NCI-H1694 (cell line): ENCODE results near the gene FBXO9.
"Not testable (repeated sequence)": the region's sequence is repeated elsewhere in the genome, so short reads cannot be mapped to it uniquely, and the experiment has no call there.

Experiments used
- DNase-seq: peaks from one replicate; lab custom pipeline; 2025; lab: John Stamatoyannopoulos, UW

The FBXO9 gene

DNA sequence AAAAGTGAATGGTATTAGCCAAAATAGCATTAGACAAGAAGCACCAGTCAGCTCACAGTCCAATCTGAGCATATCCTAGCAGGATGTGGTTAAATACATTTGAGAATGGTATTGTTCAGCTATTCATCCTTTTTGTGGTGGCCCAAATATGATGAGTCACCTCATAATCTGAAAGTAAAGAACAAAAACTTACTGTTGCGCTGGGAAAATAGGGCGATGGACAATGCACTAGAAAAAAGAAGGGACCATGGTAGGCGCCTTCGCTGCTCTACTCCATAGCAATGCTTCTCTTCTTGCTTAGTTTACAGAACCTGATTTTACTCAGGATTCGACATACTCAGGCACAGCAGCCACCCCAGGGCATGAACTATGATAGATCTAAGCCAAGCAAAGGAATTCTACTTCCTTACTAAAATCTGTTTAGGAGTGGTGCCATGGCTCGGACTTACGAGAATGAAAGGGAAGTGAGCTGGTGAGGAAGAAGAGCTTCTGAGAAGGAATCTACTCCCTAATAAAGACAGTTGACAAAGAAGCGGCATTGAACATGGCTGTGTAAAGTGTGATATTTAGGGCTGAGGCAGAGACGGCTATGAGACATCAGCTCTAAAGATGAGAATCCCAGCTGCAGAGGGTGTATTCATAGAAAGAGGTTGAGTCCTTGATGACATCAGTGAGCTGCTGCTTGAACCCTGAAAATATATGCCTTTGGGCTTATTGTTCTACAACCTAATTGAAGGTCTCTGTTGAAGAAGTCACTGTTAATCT is 16.6 kb upstream of the FBXO9 start:
- DNase-seq = no peak

DNA sequence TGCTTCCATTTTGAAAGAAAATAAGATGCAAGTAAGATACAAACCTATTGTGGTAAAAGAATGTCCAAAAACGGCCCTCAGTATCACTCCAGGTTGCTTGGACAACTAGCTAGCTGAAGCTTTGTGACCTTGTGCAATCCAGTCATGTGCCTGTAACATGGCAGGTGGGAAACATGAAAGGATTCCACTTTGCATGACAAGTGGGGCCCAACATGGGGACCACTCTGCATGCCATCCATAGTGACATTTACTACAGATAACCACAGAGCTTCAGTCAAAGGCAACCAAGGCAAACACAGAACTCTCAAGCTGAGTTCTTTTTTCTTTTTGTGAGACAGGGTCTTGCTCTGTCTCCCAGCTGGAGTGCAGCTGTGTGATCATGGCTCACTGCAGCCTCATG is 15.8 kb upstream of the FBXO9 start:
- no peak for DNase-seq

DNA sequence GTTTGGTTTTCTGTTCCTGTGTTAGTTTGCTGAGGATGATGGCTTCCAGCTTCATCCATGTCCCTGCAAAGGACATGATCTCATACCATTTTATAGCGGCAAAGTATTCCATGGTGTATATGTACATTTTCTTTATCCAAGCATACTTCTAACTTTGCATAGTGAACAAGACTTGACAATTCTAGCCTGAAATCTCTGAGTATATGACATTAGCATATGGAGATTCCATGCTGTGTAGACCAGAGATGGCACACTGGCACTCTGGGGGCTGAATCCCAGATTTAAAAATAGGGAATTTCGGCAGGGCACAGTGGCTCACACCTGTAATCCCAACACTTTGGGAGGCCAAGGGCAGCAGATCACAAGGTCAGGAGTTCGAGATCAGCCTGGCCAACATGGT is 13.1 kb upstream of the FBXO9 start:
- DNase-seq = not testable (repeated sequence)

DNA sequence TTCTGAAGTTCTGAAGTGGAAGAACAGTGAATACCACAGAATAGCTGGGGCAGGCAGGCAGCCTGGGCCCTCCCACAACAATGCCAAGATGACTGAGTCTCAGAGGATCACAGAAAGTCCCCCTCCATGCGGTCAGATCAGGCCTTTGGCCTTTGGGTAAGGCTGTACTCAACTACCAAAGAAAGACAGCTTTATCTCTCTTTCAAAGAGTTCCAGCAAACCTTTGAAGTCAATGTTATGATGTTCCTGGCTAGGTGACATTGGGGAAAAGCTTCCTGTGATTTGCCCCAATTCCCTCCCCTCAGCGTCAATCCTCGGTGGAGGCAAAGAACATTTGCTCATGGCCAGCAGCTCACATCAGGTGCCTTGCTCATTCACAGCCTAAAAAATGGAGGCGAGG is 10.7 kb upstream of the FBXO9 start:
- no peak for DNase-seq

DNA sequence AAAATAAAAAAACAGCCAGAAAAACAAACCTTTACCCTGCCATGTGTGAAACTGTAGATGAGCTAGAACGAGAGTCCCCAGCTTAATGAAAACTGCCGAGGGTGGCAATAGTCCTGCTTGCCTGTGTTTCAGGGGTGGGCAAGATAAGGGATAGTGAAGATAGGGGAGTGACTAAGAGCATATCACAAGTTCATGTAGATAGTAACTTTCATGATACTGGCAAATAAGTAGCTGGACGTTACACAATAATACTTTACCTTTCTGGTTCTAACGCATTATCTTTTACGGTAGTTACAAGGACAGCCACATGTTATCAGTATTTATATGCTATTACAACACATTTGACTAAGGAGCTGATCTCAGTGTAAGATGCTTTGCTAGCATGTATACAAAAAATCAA is 9.3 kb upstream of the FBXO9 start:
- no peak for DNase-seq

DNA sequence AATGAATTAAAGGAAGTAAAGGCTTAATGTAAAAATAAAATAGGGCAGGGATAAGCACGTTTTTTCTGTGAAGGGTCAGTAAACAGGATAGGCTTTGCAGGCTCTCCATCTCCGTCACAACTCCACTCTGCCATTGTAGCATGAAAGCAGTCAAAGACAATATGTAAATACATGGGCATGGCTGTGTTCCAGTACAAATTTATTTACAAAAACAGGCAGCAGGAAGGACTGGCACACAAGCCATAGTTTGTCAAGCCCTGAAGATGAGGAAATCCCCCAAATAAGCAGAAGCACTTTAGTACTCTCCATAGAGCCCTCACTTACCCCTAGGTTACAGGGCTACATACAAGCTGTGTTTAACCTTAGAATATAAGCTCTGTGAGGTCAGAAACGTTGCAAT is 8.9 kb upstream of the FBXO9 start:
- DNase-seq = no peak

DNA sequence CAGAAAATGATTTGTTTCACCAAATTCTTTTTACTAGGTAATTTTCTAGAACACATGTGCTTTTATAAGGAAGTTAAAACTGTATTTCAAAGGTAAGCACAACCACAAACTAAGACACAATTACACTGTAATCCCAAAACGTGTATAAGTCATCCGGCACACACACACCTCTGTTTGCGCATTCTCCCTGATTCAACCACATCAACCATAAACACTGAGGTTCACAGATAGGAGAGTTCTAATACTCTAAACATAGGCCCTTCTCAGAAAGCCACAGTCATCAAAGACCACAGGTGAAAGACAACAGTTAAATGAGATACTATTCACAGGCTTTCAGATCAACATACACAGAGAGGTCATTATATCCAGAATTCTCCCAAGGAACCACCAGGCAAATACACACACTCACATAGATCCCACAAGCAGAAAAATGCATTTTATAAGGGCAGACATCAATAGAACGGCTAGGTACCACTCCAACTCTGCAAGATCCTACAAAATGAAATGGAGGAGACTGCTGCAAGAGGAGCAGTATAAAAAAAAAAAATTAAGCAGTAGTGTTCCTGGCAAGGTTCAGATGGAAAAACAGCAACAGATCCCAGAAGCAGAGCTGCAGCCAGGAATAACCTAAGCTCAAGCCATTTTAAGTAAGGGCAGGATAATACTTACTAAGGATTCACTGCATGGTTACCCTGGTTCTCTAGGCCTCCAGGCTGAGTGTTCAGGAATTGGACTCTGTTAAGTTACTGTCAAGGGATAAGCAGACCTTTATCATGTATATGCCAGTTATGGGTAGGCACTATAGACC is 6.6 kb upstream of the FBXO9 start:
- DNase-seq = no peak

DNA sequence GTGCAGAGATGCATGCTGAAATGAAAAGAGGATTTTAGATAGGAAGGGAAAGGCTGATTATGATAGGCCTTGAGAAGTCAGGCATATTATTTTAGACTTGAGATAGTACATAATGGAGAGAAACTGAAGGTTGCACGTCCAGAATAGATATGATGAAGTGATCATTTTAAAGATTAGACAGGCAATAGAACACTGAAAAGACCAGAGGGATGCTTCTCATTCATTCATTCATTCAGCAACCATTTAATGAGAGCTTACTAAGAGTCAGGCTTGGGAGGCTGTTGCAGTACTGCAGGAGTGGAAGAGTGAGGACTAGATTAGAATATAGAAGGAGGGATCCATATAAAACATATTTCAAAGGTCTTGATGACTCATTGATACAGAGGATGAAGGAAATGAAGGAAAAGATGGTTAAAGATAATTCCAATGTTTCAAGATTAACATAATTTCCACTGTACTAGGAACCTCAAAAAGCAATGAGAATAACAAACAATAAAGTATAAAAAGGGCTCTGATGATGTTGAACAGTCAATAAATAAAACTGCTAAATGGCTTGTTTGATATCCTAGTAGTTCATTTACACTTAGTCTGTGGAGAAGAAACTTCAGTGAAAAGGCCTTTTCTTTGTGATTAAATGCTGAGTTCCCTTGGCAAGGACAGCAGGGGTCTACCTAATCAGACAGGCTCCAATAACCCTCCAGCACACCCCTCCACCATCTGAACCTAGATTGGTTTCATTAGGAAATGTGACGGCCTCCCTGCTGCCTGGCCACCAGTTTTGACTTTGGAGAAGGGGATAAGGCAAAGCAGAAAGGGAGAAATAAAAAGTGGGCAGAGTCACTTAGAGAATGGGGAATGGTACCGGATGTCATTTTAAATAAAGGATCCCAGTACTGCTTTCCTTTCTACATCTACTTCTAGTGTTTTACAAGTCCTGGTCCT is 5.3 kb upstream of the FBXO9 start:
- DNase-seq = no peak

DNA sequence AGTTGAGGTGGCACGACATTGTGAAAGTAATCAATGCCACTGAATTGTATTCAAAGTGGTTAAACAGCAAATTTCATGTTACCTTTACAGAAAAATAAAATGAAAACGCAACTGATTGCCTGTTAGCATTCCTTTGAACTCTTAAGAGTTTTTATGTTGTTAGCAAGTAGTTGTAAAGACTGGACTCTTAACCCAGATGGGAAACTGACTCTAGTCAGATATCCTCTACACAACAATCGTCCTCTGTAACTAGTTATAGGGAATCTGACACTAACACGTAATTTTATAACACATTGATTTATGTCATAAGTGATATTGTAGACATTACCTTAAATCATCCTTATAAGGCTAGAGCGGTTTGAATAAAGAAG is 3.0 kb upstream of the FBXO9 start:
- DNase-seq = no peak

DNA sequence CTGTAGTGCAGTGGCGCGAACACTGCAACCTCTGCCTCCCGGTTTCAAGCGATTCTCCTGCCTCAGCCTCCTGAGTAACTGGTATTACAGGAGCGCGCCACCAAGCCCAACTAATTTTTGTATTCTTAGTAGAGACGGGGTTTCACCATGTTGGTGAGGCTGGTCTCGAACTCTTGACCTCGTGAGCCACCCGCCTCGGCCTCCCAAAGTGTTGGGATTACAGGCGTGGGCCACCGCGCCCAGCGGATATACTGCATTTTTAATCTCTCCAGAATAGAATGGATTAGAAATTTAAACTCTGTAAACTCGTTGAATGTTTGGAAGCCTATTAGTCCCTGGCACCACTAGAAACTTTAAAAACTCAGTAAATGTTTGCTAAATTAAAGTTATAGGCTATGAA is 949 bp upstream of the FBXO9 start:
- DNase-seq = not testable (repeated sequence)

DNA sequence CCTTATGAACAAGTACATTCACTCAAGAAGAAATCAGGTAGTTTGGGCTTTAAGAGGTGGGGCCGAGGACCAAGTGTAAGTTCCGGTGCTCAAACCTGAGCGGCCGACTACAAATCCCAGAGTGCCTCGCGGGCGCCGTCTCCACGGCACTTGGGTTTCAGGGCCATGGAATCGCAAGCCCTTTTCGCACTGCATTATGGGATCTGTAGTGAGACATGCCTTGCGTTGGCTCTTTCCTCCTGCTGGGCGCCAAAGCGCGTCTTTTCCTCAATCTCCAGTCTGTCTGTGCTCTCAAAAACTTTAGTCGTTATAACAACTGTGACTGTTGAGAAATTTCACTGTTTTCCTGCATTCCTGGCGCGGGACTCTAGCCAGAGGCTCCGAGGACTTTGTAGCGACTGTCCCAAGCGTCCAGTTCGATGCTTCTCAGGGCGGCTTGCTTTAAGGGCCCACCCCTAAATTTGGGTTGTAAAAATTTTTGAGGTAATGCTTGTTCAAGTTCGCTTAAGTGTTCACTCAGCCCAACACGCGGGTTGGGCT is 408 bp upstream of the FBXO9 start:
- DNase-seq = peak; percentile 86

DNA sequence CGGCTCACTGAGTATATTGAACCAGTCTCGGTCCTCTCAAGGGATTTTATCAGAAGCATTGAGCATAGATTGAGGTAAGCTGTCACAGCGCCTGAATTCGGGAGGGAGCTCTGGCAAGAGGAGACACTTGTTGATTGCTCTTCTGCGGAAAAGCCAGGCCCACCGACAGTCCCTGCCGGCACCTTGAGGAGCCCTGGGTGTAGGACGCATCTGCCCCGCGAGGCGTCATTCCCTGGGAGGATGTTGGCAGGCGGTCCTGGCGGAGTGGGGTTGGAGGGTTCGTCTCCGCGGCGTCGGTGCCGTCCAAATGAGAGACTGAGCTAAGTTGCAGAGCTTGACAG is 843 bp downstream of the FBXO9 start:
- DNase-seq = no peak

DNA sequence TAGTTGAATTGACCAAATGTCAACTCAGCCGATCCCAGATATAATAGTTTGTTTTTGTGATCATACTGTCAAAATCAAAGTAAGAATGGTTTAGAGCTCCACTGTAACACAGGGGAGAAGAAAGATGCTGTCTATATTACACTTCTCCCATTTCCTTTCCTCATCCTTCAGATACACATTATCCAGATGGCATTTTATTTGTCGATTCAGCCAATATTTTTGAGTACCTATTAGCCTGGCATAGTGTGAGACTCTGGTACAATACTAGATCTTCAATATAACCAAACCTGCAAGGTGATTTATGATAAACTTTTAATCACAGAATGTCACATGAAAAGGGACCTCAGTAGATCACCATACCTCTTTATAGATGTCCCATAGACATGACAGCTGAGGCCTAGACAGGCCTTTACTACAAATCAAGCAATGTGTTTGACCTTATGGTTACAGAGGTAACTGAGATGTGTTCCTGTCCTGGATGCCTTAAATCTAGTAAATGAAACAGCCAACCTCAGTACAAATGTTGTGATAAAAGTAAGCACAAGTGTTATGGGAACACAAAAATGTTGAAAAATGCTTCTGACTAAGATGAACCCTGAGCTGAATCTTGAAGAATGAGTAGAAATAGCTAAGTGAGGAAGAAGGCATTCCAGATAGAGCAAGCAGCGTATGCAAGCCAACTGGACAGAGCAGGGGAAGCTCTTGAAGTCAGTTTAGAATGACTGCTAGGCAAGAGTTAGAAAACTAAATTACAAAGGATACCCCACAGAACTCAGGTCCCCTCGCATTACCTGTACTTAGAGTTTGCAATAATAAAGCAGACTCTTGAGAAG is 1.9 kb downstream of the FBXO9 start:
- no peak for DNase-seq

DNA sequence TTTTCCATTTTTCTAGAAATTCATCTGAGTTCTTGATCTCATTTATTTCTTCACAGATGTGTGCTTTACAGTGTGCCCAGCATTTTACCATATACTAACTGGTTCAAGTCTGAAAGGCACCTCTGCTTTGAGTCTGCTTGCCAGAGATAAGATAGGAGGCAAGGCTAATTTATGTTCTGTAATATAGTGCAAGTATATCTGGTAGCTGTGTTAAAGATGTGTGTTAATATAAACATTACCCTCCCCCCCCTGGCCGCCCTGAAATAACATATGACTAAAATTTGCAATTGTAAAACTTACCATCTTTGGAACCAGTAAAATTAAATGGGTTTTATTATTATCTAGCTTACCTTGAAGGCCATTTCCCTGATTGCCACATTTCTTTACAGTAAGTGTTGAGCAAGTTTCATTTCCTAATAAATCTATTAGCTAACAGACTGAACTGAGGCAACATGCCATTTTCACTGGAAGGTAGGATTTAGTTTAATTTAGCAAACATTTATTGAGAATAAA is 2.7 kb downstream of the FBXO9 start:
- DNase-seq = no peak

DNA sequence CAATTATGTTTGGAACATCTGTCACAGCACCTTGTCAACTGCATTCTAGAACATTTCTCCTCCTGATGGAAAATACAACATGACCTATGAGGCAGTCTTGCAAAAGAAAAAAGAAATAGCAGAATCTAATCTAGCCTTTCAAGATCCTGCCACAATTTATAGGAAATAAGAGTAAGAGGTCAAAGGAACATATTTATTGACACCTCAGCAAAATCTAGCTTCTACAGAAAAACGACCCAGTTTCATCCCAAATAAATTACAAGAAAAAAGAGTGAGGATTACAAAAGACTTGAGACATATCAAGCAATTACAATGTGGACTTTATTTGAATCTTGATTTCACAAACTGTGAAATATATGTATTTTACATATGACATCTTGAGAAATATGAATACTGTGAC is 4.2 kb downstream of the FBXO9 start:
- DNase-seq = no peak

DNA sequence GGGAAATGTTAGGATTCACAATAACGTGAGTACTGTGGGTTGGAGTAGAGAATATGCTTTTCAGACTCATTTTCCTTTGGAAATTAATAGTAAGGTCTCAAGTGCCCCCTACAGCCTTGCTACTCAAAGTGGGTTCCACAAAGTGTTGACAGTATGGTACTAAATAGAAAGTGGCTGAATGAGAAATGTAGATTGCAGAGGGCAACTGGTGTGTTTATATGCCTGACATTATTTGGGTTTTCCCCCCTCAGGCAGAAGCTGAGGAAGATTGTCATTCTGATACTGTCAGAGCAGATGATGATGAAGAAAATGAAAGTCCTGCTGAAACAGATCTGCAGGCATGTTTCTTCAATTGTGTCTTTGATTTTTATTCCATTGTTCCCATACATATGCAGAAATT is 5.6 kb downstream of the FBXO9 start:
- DNase-seq = no peak

DNA sequence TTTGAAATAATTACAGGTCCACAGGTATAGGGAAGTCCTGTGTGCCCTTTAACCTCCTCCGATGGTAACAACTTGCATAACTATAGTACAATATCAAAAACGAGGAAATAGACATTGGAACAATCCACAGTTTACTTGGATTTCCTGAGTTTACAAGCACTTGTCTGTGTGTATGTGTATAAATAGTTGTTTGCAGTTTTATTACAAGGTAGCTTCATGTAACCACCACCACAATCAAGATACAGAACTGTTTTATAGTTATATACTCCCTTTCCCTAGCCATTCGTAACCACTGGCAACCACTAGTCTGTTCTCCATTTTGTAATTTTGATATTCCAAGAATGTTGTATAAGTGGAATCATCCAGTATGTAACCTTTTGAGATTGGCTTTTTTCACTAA is 9.1 kb downstream of the FBXO9 start:
- no peak for DNase-seq

DNA sequence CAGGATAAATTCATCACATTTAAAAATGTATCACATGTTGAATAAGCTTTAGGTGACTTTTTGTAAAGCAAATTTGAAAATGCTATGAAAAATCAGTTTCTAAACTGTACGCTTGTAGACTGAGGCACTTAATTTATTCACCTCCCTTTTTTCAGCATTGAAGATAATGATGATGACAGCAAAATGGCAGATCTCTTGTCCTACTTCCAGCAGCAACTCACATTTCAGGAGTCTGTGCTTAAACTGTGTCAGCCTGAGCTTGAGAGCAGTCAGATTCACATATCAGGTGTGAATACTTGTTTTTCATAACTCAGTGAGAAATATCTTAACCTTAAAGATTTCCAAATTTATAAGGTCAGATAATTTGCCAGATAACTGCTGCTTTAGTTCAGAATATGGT is 15.6 kb downstream of the FBXO9 start:
- no peak for DNase-seq

DNA sequence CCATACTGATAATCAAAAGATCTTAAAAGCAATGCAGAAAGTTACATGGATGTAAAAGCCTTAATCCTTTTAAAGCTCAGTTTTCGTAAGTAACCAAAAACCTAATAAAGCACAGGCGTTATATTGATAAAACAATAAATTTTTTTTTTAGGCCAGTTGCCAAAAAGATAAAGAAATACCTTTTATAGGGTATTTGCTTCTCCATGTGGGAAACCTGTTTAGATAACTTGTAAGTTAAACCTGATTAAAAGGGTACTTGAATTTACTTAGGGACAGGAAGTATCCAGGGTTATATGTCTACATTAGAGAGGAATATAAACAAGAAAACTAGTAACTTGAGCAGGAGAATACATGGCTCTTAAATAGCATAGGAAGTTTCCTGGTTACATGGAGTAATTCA is 21.1 kb downstream of the FBXO9 start:
- no peak for DNase-seq

DNA sequence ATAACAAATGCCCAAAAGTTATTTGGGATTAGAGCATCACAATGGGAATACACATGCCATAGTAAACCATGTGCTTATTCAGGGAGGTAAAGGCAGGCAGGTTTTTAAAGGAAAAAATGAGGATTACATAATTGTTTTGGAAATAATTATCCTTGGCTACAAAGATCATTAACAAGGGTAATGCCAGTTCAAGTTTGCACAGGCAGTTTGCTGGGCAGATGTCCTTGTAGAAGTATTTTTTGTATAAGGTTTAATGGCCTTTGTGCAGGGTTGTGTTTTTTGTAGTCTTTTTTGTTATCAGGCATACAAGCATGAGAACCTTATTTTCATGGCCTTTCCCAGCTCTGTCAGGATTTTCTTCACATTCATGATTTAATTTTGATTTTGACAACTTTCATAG is 24.7 kb downstream of the FBXO9 start:
- no peak for DNase-seq

DNA sequence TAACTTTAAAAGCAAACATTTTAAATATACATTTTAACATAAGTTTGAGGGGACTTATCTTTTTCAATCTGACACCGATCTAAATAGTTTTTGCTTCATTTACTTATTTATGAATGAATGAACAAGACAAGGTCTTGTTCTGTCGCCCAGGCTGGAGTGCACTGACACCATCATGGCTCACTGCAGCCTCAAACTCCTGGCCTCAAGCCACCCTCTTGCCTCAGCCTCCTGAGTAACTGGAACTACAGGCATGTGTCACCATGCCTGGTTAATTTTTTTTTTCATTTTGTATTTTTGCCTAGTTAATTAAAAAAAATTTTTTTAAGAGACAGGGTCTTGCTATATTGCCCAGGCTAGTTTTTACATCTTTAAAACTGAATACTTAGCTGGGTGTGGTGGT is 25.4 kb downstream of the FBXO9 start:
- DNase-seq = no peak
